K562 (cell line): Measurements from ENCODE around the gene MAST3. TPM values are rescaled to one million over a fixed set of nuclear protein-coding genes. Genes with fewer than 3 reads are reported as not detected.

Experiments used
- ARHGAP35 ChIP-seq: fragments of 450-650 bp; IDR thresholded peaks from 2 replicates; pipeline ENCODE4 v1.6.1; 2018; ENCODE audit not compliant: partially characterized antibody
- ESRRA ChIP-seq: fragments of 450-650 bp; IDR thresholded peaks from 2 replicates; pipeline ENCODE4 v1.6.1; 2014; ENCODE audit warnings: low read depth, mild to moderate bottlenecking, moderate library complexity, borderline replicate concordance
- EWSR1 ChIP-seq: fragments of 450-650 bp; IDR thresholded peaks from 2 replicates; pipeline ENCODE4 v1.6.1; 2018; ENCODE audit warnings: borderline replicate concordance, mild to moderate bottlenecking, low read depth, moderate library complexity; ENCODE audit not compliant: partially characterized antibody
- FOXJ2 ChIP-seq: fragments of 200-800 bp; sonication (Bioruptor generic); IDR thresholded peaks from 2 replicates; pipeline ENCODE4 v1.6.1; 2016; ENCODE audit warnings: missing genetic modification characterization, missing compliant biosample characterization
- MIER1 ChIP-seq: fragments of 450-650 bp; IDR thresholded peaks from 2 replicates; pipeline ENCODE4 v1.6.1; 2016; ENCODE audit warnings: antibody characterized with exemption, mild to moderate bottlenecking, low read depth
- NFIC ChIP-seq: fragments of 450-650 bp; IDR thresholded peaks from 2 replicates; pipeline ENCODE4 v1.6.1; 2017; ENCODE audit warnings: mild to moderate bottlenecking, inconsistent platforms
- RAD21 ChIP-seq, 2 experiments: fragments of 250-450 bp in 1 of 2; fragments of 450-650 bp in 1 of 2; sonication (Bioruptor Pico) in 1 of 2; formaldehyde crosslinking in 1 of 2; IDR thresholded peaks in 1 of 2; conservative IDR thresholded peaks in 1 of 2; 2 replicates each; pipeline versions ENCODE4 v1.4.0 to v1.8.0; 2020 to 2022; ENCODE audit warnings: mild to moderate bottlenecking in 2 of 2, moderate library complexity in 1 of 2
- RCOR1 ChIP-seq, 2 experiments: IDR thresholded peaks; 2 replicates each; pipeline ENCODE4 v1.6.1; 2012; ENCODE audit warnings: low read depth in 2 of 2, low read length in 2 of 2, borderline replicate concordance in 1 of 2, improper control_type of control experiment in 1 of 2
- TEAD1 ChIP-seq, 2 experiments: fragments of 450-650 bp in 1 of 2; sonication (generic) in 1 of 2; formaldehyde crosslinking; IDR thresholded peaks; 2 replicates each; pipeline versions ENCODE4 v1.4.0 to v1.8.0; 2020 to 2022; ENCODE audit warnings: mild to moderate bottlenecking in 2 of 2, missing genetic modification reagents in 1 of 2
- polyA plus RNA-seq, 8 experiments: library from polyadenylated mRNA; depleted of rRNA in 4 of 8; stranded (reverse) in 5 of 8; unstranded in 3 of 8; fragments of >200 nt; fragmentation: Nextera tagmentation in 2 of 8; fragmentation: Illumina TruSeq in 1 of 8; extraction: Ambion mirVana in 2 of 8; extraction: Trizol in 1 of 8; gene quantifications; 2 replicates each; pipeline versions ENCODE4 v1.2.1 to v1.2.3, GENCODE V29; 2011 to 2014; ENCODE audit warnings: inconsistent platforms in 1 of 8, missing spikeins in 1 of 8
- total RNA-seq, 7 experiments: library from RNA; depleted of rRNA in 6 of 7; stranded (reverse); fragments of >200 nt in 6 of 7; fragmentation: Illumina TruSeq in 2 of 7; extraction: Trizol in 2 of 7; gene quantifications; 2 replicates each; pipeline versions ENCODE4 v1.2.1 to v1.2.3, GENCODE V29; 2011 to 2021; ENCODE audit warnings: low replicate concordance in 1 of 7
- TF ChIP-seq, protein P1 (sequence below): fragments of 250-450 bp; sonication (Bioruptor Pico); IDR thresholded peaks from 2 replicates; pipeline ENCODE4 v1.4.0; 2020; ENCODE audit warnings: mild to moderate bottlenecking, moderate library complexity

MAST3 gene
- total and polyA plus RNA-seq, 9 of the 15 experiments (the other 6 are each of a cell fraction or from before 2014, with no cell fraction given): 0.94 to 9.9 (median 2.4) TPM

DNA sequence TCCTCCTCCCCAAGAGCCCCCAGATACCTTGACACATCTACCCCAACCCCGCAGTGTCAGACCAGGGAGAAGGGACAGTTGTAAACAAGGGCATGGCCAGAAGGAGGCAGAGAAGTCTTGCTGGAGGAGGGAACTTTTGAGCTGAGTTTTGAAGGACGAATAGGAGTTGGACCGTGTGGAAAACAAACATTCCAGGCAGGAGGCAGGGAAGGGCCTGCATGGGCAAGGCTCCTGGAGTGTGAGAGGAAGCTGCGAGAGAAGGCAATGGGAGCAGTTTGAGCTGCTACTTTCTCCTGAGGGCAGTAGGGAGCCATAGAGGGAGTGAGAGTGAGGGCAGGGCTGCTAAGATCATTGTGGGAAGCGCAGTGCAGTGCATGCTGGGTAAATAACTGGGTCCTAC lies 34.1 kb upstream of the MAST3 start (continued):
- TF ChIP-seq, protein P1, sequence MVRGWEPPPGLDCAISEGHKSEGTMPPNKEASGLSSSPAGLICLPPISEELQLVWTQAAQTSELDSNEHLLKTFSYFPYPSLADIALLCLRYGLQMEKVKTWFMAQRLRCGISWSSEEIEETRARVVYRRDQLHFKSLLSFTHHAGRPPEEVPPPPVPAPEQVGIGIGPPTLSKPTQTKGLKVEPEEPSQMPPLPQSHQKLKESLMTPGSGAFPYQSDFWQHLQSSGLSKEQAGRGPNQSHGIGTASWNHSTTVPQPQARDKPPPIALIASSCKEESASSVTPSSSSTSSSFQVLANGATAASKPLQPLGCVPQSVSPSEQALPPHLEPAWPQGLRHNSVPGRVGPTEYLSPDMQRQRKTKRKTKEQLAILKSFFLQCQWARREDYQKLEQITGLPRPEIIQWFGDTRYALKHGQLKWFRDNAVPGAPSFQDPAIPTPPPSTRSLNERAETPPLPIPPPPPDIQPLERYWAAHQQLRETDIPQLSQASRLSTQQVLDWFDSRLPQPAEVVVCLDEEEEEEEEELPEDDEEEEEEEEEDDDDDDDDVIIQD: no peak
- peak; percentile 58; the same call in 1 of the 2 replicates for TF ChIP-seq FOXJ2 (tag)
- TF ChIP-seq TEAD1 (CRISPR knock-in tag; IDR thresholded peaks at IDR 0.05): peak in 1 of 2 experiments; percentile 66; a peak in 1 of 4 replicates
- peak; percentile 81 to 93; a peak in 3 of 4 replicates for TF ChIP-seq RCOR1 (IDR thresholded peaks at IDR 0.05; ENCODE audit: borderline replicate concordance in 1 of 2, low read depth in 2 of 2, low read length in 2 of 2)
- TF ChIP-seq MIER1: 0 out of 2 replicates have a peak, but pooled peaks have one; percentile 26
- peak; percentile 58 to 69 for TF ChIP-seq RAD21 (CRISPR knock-in tag; conservative IDR thresholded peaks at IDR 0.05 in 1 of 2, IDR thresholded peaks at IDR 0.05 in 1 of 2)
- TF ChIP-seq ARHGAP35: peak; percentile 5
- no peak for TF ChIP-seq EWSR1
- TF ChIP-seq NFIC: 0 out of 2 replicates have a peak, but pooled peaks have one; percentile 14
- TF ChIP-seq ESRRA: peak; percentile 70; the same call in 1 of the 2 replicates
